Measurements from ENCODE around the gene TMEM240. TPM values are rescaled to one million over a fixed set of nuclear protein-coding genes. Genes with fewer than 3 reads are reported as not detected.
"Not testable (repeated sequence)": the region's sequence is repeated elsewhere in the genome, so short reads cannot be mapped to it uniquely, and the experiment has no call there.

TMEM240 gene
- total RNA-seq, 2 donors from 2014 or later, result 11.1 TPM

DNA sequence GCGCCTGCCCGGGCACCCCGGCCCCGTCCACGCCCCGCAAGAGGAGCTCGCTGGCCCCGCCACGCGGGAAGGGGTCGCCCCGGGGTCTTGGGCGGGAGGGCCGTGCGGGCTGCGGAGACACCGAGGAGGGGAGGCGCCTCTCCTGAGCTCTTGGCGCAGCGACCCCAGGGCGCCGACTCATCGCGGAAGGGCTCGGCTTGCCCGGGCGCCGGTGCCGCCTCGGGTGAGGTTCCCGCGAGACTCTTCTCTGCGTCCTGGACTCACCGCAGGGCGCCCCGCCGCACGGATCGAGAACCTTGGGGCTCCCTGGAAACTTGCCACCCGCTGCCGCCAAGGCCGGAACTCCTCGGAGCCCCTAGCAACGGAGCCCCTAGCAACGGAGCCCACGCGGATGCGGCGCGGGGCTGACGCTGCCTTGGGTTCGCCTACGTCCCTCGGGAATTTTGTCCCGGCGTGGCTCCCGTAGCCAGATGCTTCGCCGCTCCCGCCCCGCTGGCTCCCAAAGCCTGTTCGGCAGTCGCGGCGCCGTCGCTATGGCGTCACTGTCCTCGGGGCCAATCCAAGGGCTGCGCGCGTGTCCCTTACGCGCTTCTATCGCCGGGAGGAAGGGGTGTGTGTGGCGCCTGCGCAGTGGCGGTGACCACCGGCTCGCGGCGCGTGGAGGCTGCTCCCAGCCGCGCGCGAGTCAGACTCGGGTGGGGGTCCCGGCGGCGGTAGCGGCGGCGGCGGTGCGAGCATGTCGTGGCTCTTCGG lies 28.7 kb downstream of the TMEM240 start, which contains the start of gene ATAD3A:
Gene ATAD3A (plus strand): TSS at position 630 of the 753 bp plus-strand sequence. CDS start 107 bp downstream, at position 737.
- Histone ChIP-seq H3K36me3 (no peaks in the 10 kb centered on the region), H3K4me1 (ENCODE audit: control insufficient read depth in 1 of 2, low read depth in 2 of 2) (peaks cover 2 to 10% of the 10 kb centered on the region in 2 donors), H3K4me3 (peak within 1 kb of the TSS; percentile 76), H3K27ac (peak within 1 kb of the TSS; percentile 70 to 84), H3K27me3 (replicated peaks; ENCODE audit: insufficient read depth) (no peaks in the 10 kb centered on the region), H3K9me3 (no peaks in the 10 kb centered on the region)
- peak; percentile 86 for ATAC-seq (ENCODE audit: insufficient number of reproducible peaks, low FRiP score, low read depth)
- no peak for TF ChIP-seq CTCF (IDR thresholded peaks at IDR 0.05)
- peak; percentile 89 for DNase-seq (ENCODE audit: low spot score)

DNA sequence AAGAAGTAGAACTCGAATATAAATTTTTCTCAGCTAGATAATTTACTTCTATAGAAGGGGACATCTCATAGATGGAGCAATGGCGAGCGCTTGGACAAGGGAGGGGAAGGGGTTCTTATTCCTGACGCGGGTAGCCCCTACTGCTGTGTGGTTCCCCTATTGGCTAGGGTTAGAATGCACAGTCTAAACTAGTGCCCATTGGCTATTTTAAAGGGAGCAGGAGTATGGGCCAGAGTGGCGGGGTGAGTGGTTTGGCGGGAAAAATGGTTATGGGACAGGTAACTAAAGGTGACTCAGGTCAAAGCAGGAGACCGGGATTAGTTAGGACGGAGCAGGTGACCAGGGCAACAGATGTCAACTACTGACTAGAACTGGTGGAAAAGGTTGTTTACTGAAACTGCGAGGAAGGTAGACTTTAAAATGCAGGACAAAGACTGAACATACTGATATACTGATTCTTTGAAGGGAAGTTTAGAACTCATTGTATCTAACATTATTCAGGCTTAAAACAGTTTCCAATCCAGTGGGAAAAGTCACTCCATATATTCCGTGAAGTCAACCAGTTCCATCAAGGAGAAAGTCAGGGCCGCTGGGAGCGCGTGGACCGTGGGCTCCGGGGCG lies 29.4 kb downstream of the TMEM240 start:
- DNase-seq (ENCODE audit: low spot score) (no peak), ATAC-seq (ENCODE audit: insufficient number of reproducible peaks, low FRiP score, low read depth) (no peak)
- H3K27ac ChIP-seq, result peak overlapping the region; percentile 70 to 84
- no peak for TF ChIP-seq CTCF (IDR thresholded peaks at IDR 0.05)
- H3K27me3 ChIP-seq (replicated peaks; ENCODE audit: insufficient read depth), result no peaks in the 10 kb centered on the region
- peaks cover 2 to 11% of the 10 kb centered on the region in 2 donors for H3K4me1 ChIP-seq (ENCODE audit: control insufficient read depth in 1 of 2, low read depth in 2 of 2)
- no peaks in the 10 kb centered on the region for H3K36me3 ChIP-seq
- H3K4me3 ChIP-seq, result peak overlapping the region; percentile 76
- no peaks in the 10 kb centered on the region for H3K9me3 ChIP-seq

GRCh38 chr1:1509465-1509850 lies 31.0 kb downstream of the TMEM240 start:
- peaks cover 6 to 17% of the 10 kb centered on the region in 2 donors for H3K4me1 ChIP-seq (ENCODE audit: control insufficient read depth in 1 of 2, low read depth in 2 of 2)
- ATAC-seq (ENCODE audit: insufficient number of reproducible peaks, low FRiP score, low read depth); DNase-seq (ENCODE audit: low spot score); H3K27ac ChIP-seq; H3K4me3 ChIP-seq; H3K27me3 ChIP-seq (replicated peaks; ENCODE audit: insufficient read depth); H3K9me3 ChIP-seq; H3K36me3 ChIP-seq: not testable (repeated sequence)

GRCh38 chr1:1508775-1509464 lies 31.5 kb downstream of the TMEM240 start:
- not testable (repeated sequence) for H3K36me3 ChIP-seq; H3K27ac ChIP-seq; H3K4me3 ChIP-seq; H3K27me3 ChIP-seq (replicated peaks; ENCODE audit: insufficient read depth); DNase-seq (ENCODE audit: low spot score); H3K9me3 ChIP-seq; ATAC-seq (ENCODE audit: insufficient number of reproducible peaks, low FRiP score, low read depth)
- peaks cover 6 to 17% of the 10 kb centered on the region in 2 donors for H3K4me1 ChIP-seq (ENCODE audit: control insufficient read depth in 1 of 2, low read depth in 2 of 2)

DNA sequence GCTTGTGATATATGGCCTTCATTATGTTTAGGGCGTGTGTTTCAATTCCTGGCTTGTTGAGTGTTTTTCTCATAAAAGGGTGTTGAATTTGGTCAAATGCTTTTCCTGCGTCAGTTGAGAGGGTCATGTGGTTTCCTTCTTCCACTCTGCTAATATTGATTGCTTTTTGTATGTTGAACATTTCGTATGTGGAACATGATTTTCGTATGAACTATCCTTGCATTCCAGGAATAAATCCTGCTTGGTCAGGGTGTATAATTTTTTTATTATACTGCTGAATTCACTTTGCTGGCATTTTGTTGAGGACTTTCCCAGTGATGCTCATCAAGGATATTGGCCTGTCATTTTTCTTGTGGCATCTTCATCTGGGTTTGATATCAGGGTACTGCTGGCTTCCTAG lies 33.1 kb downstream of the TMEM240 start:
- no peak overlapping the region for H3K4me3 ChIP-seq
- peaks cover 6 to 14% of the 10 kb centered on the region in 2 donors for H3K4me1 ChIP-seq (ENCODE audit: control insufficient read depth in 1 of 2, low read depth in 2 of 2)
- no peak for ATAC-seq (ENCODE audit: insufficient number of reproducible peaks, low FRiP score, low read depth)
- no peaks in the 10 kb centered on the region for H3K36me3 ChIP-seq
- no peaks in the 10 kb centered on the region for H3K27me3 ChIP-seq (replicated peaks; ENCODE audit: insufficient read depth)
- TF ChIP-seq CTCF (IDR thresholded peaks at IDR 0.05), result no peak
- no peak for DNase-seq (ENCODE audit: low spot score)
- H3K27ac ChIP-seq, result no peak overlapping the region
- H3K9me3 ChIP-seq, result no peaks in the 10 kb centered on the region

DNA sequence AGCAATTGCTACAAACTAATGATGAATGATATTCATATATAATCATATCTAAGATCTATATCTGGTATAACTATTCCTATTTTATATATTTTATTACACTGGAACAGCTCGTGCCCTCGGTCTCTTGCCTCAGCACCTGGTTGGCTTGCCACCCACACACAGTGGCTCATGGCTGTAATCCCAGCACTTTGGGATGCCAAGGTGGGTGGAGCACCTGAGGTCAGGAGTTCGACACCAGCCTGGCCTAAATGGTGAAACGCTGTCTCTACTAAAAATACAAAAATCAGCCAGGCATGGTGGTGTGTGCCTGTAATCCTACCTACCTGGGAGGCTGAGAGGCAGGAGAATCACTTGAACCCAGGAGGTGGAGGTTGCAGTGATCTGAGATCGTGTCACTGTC lies 34.6 kb downstream of the TMEM240 start:
- not testable (repeated sequence) for H3K4me1 ChIP-seq (ENCODE audit: control insufficient read depth in 1 of 2, low read depth in 2 of 2); H3K9me3 ChIP-seq; H3K36me3 ChIP-seq; H3K4me3 ChIP-seq; H3K27me3 ChIP-seq (replicated peaks; ENCODE audit: insufficient read depth); ATAC-seq (ENCODE audit: insufficient number of reproducible peaks, low FRiP score, low read depth); DNase-seq (ENCODE audit: low spot score)
- H3K27ac ChIP-seq, result peak overlapping the region in 1 of 2 donors; percentile 55

GRCh38 chr1:1505366-1505798 lies 35.0 kb downstream of the TMEM240 start:
- Histone ChIP-seq H3K27ac (peak overlapping the region in 1 of 2 donors; percentile 55), H3K4me3 (peak overlapping the region; percentile 50)
- H3K27me3 ChIP-seq (replicated peaks; ENCODE audit: insufficient read depth); DNase-seq (ENCODE audit: low spot score); ATAC-seq (ENCODE audit: insufficient number of reproducible peaks, low FRiP score, low read depth); H3K36me3 ChIP-seq; H3K4me1 ChIP-seq (ENCODE audit: control insufficient read depth in 1 of 2, low read depth in 2 of 2); H3K9me3 ChIP-seq: not testable (repeated sequence)

All from thoracic aorta (tissue), 2 donors.